ENCODE data around the gene MT1E. TPM values are rescaled to one million over a fixed set of nuclear protein-coding genes. Genes with fewer than 3 reads are reported as not detected.
A peak's percentile ranks its signal among the peaks of the same experiment; 100 is the strongest.

MT1E gene
- total and polyA plus RNA-seq, 2 of the 13 experiments (the other 11 are each of a cell fraction or from before 2014, with no cell fraction given), result 110 to 1,072 TPM

DNA sequence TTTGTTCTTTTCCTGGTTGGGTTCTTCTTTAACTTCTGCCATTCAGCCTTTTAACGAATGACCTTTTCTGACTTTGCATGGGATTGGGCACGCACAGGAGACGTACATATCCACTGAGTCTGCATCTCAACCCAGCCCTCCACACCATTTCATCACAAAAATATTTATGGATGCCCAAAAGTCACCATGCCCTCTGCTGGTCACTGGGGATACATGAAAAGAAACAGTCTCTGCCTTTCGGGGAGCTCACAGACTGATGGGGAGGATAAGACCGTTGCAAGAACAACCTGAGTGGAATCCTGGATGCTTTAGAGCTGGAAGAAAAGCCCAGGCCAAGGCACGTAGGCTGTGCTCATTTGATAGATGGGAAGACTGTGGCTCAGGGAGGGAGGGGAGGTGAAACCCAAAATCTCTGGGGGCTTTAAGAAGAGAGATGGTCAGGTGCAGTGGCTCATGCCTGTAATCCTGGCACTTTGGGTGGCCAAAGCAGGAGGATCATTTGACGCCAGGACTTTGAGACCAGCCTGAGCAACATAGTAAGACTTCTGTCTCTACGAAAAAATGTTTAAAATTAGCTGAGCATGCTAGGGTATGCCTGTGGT is 25.1 kb upstream of the MT1E start (continued):
- TF ChIP-seq, protein P1, sequence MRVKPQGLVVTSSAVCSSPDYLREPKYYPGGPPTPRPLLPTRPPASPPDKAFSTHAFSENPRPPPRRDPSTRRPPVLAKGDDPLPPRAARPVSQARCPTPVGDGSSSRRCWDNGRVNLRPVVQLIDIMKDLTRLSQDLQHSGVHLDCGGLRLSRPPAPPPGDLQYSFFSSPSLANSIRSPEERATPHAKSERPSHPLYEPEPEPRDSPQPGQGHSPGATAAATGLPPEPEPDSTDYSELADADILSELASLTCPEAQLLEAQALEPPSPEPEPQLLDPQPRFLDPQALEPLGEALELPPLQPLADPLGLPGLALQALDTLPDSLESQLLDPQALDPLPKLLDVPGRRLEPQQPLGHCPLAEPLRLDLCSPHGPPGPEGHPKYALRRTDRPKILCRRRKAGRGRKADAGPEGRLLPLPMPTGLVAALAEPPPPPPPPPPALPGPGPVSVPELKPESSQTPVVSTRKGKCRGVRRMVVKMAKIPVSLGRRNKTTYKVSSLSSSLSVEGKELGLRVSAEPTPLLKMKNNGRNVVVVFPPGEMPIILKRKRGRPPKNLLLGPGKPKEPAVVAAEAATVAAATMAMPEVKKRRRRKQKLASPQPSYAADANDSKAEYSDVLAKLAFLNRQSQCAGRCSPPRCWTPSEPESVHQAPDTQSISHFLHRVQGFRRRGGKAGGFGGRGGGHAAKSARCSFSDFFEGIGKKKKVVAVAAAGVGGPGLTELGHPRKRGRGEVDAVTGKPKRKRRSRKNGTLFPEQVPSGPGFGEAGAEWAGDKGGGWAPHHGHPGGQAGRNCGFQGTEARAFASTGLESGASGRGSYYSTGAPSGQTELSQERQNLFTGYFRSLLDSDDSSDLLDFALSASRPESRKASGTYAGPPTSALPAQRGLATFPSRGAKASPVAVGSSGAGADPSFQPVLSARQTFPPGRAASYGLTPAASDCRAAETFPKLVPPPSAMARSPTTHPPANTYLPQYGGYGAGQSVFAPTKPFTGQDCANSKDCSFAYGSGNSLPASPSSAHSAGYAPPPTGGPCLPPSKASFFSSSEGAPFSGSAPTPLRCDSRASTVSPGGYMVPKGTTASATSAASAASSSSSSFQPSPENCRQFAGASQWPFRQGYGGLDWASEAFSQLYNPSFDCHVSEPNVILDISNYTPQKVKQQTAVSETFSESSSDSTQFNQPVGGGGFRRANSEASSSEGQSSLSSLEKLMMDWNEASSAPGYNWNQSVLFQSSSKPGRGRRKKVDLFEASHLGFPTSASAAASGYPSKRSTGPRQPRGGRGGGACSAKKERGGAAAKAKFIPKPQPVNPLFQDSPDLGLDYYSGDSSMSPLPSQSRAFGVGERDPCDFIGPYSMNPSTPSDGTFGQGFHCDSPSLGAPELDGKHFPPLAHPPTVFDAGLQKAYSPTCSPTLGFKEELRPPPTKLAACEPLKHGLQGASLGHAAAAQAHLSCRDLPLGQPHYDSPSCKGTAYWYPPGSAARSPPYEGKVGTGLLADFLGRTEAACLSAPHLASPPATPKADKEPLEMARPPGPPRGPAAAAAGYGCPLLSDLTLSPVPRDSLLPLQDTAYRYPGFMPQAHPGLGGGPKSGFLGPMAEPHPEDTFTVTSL (CRISPR knock-in tag; IDR thresholded peaks at IDR 0.05; ENCODE audit: borderline replicate concordance), result no peak
- TF ChIP-seq HMGXB4 (CRISPR knock-in tag; IDR thresholded peaks at IDR 0.05; ENCODE audit: borderline replicate concordance in 1 of 2, low read depth in 1 of 2) (0 out of 4 replicates have a peak, but pooled peaks of 1 of the 2 experiments have one; percentile 21), ELK4 (CRISPR knock-in tag; IDR thresholded peaks at IDR 0.05; ENCODE audit: borderline replicate concordance) (no peak), TFE3 (CRISPR knock-in tag; IDR thresholded peaks at IDR 0.05) (no peak), ERF (CRISPR knock-in tag; IDR thresholded peaks at IDR 0.05) (no peak), CEBPB (IDR thresholded peaks at IDR 0.05; ENCODE audit: borderline replicate concordance, low read depth, low read length) (no peak), ATF7 (IDR thresholded peaks at IDR 0.05) (no peak), ATF7 (CRISPR knock-in tag; IDR thresholded peaks at IDR 0.05) (no peak), ZNF766 (CRISPR knock-in tag; IDR thresholded peaks at IDR 0.05; ENCODE audit: borderline replicate concordance) (no peak)

Data from HepG2 (cell line).